DMS114 treated with DMSO at 0.1 percent for 48 hours (cell line): Measurements from ENCODE around the gene ZNF516.

Source experiments
- DNase-seq: peaks from one replicate; lab custom pipeline; 2025; ENCODE audit not compliant: unreplicated experiment; lab: John Stamatoyannopoulos, UW

Gene ZNF516

DNA sequence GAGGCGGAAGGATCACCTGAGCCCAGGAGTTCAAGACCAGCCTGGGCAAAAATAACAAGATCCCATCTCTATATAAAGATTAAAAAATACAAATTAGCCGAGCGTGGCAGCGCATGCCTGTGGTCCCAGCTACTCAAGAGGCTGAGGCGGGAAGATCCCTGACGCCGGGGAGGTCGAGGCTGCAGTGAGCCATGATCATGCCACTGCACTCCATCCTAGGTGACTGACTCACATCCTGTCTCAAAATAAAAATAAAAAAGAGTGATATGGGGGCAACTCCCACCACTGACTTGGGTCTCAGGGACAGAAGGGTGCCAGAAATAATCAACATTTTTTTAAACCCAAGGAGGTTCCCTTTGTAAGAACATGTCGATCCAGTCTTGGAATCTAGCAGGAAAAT, 37.6 kb downstream of the ZNF516 start:
- DNase-seq = no peak

DNA sequence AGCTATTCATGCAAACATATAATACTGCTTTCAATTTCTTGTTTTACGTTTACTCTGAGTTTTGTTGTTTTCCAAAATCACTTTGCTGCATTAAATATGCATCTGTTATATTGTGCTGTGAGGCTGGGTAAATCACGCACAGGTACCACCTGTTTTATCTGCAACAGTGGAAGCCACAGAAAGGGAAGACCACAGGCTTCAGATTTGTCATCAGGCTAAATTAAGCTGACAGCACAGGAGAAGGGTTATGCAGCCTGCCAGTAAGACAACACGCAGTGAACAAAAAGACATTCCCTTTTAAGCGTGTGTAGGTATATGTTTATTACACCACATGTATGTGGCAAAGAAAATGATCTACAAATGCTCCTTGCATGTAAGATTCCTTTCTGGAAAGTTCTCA, 38.2 kb downstream of the ZNF516 start:
- DNase-seq = no peak

GRCh38 chr18:76456018-76456750, 38.9 kb downstream of the ZNF516 start:
- DNase-seq = no peak

DNA sequence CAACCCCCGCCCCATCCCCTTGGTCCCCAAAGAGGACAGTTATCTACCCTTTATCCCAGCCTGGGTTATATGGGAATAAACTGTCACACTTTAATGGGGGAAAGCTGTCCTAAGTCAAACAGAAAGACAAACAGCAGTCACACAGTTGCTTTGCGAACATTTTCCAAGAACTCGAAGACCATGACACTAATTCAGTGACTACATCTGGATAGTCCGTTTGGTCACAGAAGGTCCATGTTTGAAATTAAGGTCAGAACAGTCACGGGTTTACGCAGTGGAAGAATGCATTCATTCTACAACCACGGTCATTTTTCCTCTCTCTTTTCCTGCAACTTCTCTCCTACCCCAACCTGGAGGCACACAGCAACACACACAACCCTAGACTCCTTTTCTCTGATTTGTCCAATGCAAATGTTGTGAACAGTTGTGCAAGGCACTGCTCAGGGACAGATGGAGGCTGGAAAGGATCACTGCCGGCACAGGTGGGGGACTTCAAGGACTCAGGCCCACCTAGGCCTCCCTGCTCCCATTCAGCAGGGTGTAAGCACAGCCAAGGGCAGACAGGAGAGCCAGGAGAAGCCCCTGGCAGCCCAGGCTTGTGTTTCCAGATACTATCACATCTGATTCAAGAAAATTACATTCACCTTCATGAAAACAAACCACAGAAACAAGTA, 39.9 kb downstream of the ZNF516 start:
- DNase-seq = no peak

DNA sequence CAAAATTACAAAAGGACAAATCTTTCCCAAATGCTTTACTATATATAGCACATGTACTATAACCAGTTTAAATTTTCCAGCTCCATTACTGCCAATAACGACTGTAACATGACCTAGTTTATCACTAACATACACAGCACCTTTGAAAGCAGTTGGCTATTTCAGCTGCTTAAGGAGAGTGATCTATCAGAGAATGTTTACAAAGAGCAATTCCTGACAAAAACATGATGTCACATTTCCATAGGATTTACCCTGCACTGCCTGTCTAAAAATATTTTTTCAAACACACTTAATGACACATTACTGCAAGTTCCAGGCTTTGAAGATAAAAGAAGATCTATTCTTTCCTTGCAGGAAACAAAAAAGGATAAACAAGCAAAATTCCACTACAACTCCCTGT, 40.6 kb downstream of the ZNF516 start:
- DNase-seq = no peak

DNA sequence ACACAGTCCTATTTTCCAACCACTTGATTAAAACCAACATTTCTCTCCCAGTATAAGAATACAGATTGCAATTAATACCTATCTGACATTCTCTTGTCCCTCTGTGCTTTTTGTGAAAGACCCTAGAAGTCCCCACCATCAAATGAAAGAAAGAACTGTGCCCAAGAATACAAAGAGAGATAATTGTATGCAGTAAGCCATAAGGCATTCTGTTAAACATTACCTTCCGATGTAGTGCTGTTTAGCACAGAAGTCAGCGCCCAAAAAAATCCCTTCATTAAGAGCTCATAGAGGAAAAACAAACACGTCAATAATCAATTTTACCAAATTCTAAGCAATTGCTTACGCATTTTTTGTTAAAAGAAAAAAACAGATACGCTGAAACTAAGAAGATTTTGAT, 41.1 kb downstream of the ZNF516 start:
- DNase-seq = no peak

- DNase-seq = no peak
Measured at GRCh38 chr18:76453057-76453561, 41.9 kb downstream of the ZNF516 start.

GRCh38 chr18:76452357-76452756, 42.7 kb downstream of the ZNF516 start:
- DNase-seq = no peak

GRCh38 chr18:76451396-76452331, 43.4 kb downstream of the ZNF516 start:
- DNase-seq = no peak

GRCh38 chr18:76450452-76451395, 44.3 kb downstream of the ZNF516 start:
- no peak for DNase-seq

DNA sequence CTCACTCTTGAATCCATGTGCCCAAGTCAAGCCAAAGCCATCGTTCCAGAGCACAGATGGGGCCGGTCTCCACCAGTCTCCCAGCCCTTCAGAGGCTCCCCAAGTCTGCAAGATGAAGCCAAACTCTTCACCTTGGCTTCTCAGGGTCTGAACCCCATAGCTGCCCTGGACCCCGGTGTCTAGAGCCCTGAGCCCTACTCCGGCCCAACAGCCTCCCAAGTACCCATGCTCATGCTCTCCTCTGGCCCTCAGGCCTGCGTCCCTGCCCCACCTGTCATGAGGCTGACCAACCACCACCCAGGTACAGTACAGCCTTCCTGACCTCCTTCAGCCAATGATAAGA, 46.0 kb downstream of the ZNF516 start:
- DNase-seq = no peak

DNA sequence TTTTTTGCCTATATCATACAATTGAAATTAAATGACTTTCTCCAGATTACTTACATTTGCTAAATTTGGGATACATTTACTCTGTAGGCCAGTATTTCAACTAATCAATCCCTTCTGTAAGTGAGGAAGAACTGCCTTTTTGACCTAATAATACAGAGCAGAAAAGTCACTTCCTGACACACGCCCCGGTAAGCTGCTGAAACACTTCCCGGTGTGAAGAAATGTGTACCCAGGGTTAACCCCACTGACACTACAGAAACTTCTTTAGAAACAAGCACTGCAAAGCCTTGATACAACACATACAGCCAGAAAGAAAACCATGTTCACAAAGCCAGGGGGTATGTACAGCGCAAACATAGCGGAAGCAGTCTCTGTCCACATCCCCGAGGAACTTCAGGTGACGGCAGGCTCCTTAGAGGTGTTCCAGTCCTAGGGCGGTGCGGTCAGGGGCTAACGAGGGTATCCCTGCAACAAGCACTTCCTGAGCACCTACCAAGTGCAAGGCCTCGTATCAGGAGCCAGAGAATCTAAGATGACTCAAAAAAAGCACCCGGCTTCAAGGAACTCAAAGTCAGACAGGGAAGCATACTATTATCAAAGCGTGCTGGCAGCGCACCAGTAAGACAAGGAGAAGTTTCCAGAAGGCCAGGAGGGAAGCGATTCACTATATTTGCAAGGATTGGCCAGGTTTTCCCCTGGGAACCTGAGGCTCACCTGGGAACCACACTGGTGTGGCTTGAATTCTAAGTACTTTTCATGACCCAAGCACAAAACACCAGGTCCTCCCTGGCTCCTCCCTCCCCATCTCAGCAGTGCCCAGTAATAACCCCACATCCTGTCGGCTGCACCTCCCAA, 46.6 kb downstream of the ZNF516 start:
- no peak for DNase-seq

DNA sequence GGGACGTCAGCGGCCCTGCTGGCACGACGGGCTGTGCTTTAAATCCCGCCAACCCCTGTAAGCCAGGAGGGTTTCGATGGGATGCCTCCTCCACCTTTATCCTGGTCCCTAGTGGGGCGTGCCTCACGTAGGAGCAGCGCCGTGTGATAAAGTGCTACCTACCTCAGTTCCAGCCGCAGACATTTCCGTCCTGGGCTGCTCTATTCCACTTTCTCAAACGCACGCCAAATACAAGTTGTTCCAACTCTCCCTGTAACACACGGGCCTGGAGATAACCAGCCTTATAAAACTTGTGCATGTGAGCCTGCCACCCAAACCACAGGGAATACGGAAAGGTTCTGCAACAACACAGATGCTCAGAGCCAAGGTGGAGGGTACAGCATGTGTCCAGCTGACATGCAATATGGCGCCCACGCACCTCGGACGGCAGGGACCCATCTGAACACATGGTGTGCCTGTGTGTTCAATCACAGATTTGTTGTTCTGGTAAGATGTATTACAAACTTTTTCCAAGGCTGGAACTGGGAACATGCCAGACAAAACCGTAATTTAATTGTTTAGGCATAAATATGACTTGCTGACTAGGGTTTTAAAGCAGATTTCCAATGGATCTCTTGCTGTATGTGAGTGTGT, 47.7 kb downstream of the ZNF516 start:
- no peak for DNase-seq

- no peak for DNase-seq
Measured at GRCh38 chr18:76446321-76447257, 48.5 kb downstream of the ZNF516 start.

- no peak for DNase-seq
Measured at GRCh38 chr18:76445741-76446232, 49.3 kb downstream of the ZNF516 start.

DNA sequence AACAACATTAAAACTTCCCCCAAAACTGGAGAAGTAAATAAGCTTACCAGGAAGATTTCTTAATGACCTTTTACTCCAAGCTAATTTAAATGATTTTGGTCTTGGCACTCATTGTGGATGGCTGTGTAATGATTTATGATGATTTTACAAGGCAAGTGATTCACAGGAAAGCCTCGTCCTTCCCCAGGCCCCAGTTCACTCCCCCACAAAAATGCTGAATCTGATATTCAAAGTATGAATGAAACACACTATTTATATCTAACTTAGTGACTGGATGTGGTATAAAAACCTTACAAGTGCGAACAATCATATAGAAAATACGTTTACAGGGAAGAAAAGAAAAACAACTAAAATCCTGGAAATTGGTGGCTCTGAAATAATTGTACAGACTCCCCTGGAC, 49.8 kb downstream of the ZNF516 start:
- no peak for DNase-seq

DNA sequence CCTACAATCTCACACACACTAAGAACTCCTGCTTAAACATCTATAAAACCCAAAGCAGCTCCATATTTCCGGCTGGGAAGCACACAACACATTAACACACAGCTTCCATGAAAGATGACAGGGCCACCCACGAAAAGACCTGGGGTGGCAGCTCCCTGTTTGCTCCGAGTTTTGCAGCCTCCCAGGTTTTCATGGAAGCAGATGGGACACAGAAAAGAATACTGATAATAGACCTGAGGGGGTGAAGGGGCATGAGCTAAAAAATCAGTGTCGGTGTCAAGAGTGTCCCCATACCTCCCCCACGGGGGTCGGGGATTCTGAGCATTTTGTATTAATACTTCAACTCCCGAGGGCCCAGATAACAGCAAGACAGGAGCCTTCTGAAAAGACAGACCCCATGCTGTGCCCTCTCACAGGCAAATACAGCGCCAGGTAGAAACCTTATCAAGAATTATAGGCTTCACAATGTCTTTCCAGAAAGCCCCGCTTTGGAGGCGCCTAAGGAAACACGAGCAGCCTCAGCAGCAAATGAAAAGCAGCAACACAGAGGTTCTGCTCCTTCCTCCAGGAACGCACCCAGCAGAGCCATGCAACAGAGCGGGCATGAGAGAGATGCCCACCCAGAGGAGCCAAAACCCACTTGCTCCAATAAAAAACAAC, 50.5 kb downstream of the ZNF516 start:
- DNase-seq = no peak
